Activated CD8-positive, alpha-beta T cell treated with anti-CD3 and anti-CD28 coated beads, Interleukin-2, amount 10 ng/mL, durations not matched to agents 7 days and 5 days (primary cell): ENCODE results near the gene MICAL2. TPM values are rescaled to one million over a fixed set of nuclear protein-coding genes. Genes with fewer than 3 reads are reported as not detected.

Experiments used
- ATAC-seq: fragments of 150-1000 bp; cut with Tn5 transposase; one replicate; pipeline ENCODE4 v1.10.0; 2021; ENCODE audit warnings: moderate library complexity
- CTCF ChIA-PET: fragments of 350-600 bp; sonication (Branson Sonifier 250); formaldehyde crosslinking; loops from one replicate; lab custom pipeline; 2021; ENCODE audit warnings: antibody characterized with exemption; lab: Charles Lee
- POLR2A ChIA-PET: fragments of 350-600 bp; sonication (Branson Sonifier 250); formaldehyde crosslinking; loops from one replicate; lab custom pipeline; 2021; ENCODE audit warnings: antibody characterized with exemption; lab: Charles Lee
- DNase-seq: peaks from one replicate; pipeline ENCODE4 v3.0.0-alpha.2; 2020
- H3K27ac Mint-ChIP-seq: one replicate; pipeline ENCODE4 v1.8.0; 2021; ENCODE audit warnings: mild to moderate bottlenecking, mixed read lengths
- H3K27me3 Mint-ChIP-seq: one replicate; pipeline ENCODE4 v1.8.0; 2021; ENCODE audit warnings: low read depth, mixed read lengths
- H3K36me3 Mint-ChIP-seq: one replicate; pipeline ENCODE4 v1.8.0; 2021; ENCODE audit warnings: low read depth, mixed read lengths
- H3K4me1 Mint-ChIP-seq: one replicate; pipeline ENCODE4 v1.8.0; 2021; ENCODE audit warnings: low read depth, mixed read lengths
- H3K4me3 Mint-ChIP-seq: one replicate; pipeline ENCODE4 v1.8.0; 2021; ENCODE audit warnings: mild to moderate bottlenecking, mixed read lengths
- H3K9me3 Mint-ChIP-seq: one replicate; pipeline ENCODE4 v1.8.0; 2022; ENCODE audit warnings: mixed read lengths; ENCODE audit not compliant: insufficient read depth
- total RNA-seq, 2 experiments: library from RNA; stranded (reverse); gene quantifications; one replicate each; pipeline ENCODE4 v1.2.3, GENCODE V29; 2021

MICAL2 gene
- total RNA-seq, 2 experiments from 2014 or later: 34.9 to 37.5 TPM

GRCh38 chr11:12183827-12184620, 73.6 kb downstream of the MICAL2 start:
- H3K36me3 Mint-ChIP-seq: peaks cover 10% of the 10 kb centered on the region
- ATAC-seq: no peak
- CTCF ChIA-PET: interaction anchor here (0.8 to 1.6 kb wide), 4 partner anchors 11 to 96 kb away, joined by 3 read pairs; no protein-coding TSS in a partner anchor
- H3K4me3 Mint-ChIP-seq: no peak overlapping the region
- POLR2A ChIA-PET: interaction anchor here (1.1 kb wide), 1 partner anchor 12 kb away, joined by 3 read pairs; no protein-coding TSS in a partner anchor
- no peak for DNase-seq
- no peaks in the 10 kb centered on the region for H3K27me3 Mint-ChIP-seq
- H3K27ac Mint-ChIP-seq: no peak overlapping the region
- peaks cover 29% of the 10 kb centered on the region for H3K4me1 Mint-ChIP-seq
- no peaks in the 10 kb centered on the region for H3K9me3 Mint-ChIP-seq

- no peak overlapping the region for H3K4me3 Mint-ChIP-seq
- ATAC-seq (no peak), DNase-seq (no peak)
- H3K36me3 Mint-ChIP-seq: peaks cover 7% of the 10 kb centered on the region
- H3K27me3 Mint-ChIP-seq: no peaks in the 10 kb centered on the region
- CTCF ChIA-PET: interaction anchor here (0.5 to 1.6 kb wide), 3 partner anchors 10 to 97 kb away, joined by 3 read pairs; no protein-coding TSS in a partner anchor
- no peak overlapping the region for H3K27ac Mint-ChIP-seq
- POLR2A ChIA-PET: no interaction called here
- H3K4me1 Mint-ChIP-seq: peaks cover 28% of the 10 kb centered on the region
- H3K9me3 Mint-ChIP-seq: no peaks in the 10 kb centered on the region
These were observed 74.3 kb downstream of the MICAL2 start for GRCh38 chr11:12184699-12185098.

GRCh38 chr11:12185106-12185690, 74.8 kb downstream of the MICAL2 start:
- Mint-ChIP-seq H3K9me3 (no peaks in the 10 kb centered on the region), H3K27ac (peak overlapping the region; percentile 3), H3K36me3 (peaks cover 7% of the 10 kb centered on the region), H3K27me3 (no peaks in the 10 kb centered on the region), H3K4me1 (peaks cover 29% of the 10 kb centered on the region), H3K4me3 (no peak overlapping the region)
- CTCF ChIA-PET: interaction anchor here (0.5 to 1.6 kb wide), 2 partner anchors 51 to 97 kb away, joined by 3 read pairs; no protein-coding TSS in a partner anchor
- POLR2A ChIA-PET: no interaction called here
- ATAC-seq: no peak
- DNase-seq: no peak

- Mint-ChIP-seq H3K36me3 (peaks cover 10% of the 10 kb centered on the region), H3K4me3 (no peak overlapping the region), H3K4me1 (peaks cover 33% of the 10 kb centered on the region), H3K27me3 (no peaks in the 10 kb centered on the region), H3K9me3 (no peaks in the 10 kb centered on the region), H3K27ac (no peak overlapping the region)
- no peak for ATAC-seq
- DNase-seq: no peak
- ChIA-PET POLR2A (no interaction called here), CTCF (interaction anchor here (1.6 kb wide), 1 partner anchor 98 kb away, joined by 3 read pairs; no protein-coding TSS in a partner anchor)
These were observed 75.5 kb downstream of the MICAL2 start for GRCh38 chr11:12185914-12186313.

GRCh38 chr11:12186701-12187100, 76.3 kb downstream of the MICAL2 start:
- no peak for DNase-seq
- Mint-ChIP-seq H3K4me3 (no peak overlapping the region), H3K9me3 (no peaks in the 10 kb centered on the region), H3K36me3 (peaks cover 10% of the 10 kb centered on the region), H3K27me3 (no peaks in the 10 kb centered on the region), H3K27ac (peak overlapping the region; percentile 10), H3K4me1 (peaks cover 33% of the 10 kb centered on the region)
- ChIA-PET CTCF (no interaction called here), POLR2A (no interaction called here)
- ATAC-seq: no peak

GRCh38 chr11:12187399-12187798, 77.0 kb downstream of the MICAL2 start:
- Mint-ChIP-seq H3K27me3 (no peaks in the 10 kb centered on the region), H3K4me1 (peaks cover 33% of the 10 kb centered on the region), H3K4me3 (no peak overlapping the region), H3K36me3 (peaks cover 10% of the 10 kb centered on the region), H3K9me3 (no peaks in the 10 kb centered on the region), H3K27ac (peak overlapping the region; percentile 10)
- DNase-seq (no peak), ATAC-seq (no peak)
- POLR2A ChIA-PET: no interaction called here
- CTCF ChIA-PET: interaction anchor here (1.1 to 1.5 kb wide), 2 partner anchors 37 to 49 kb away, joined by 3 read pairs; no protein-coding TSS in a partner anchor

- peaks cover 37% of the 10 kb centered on the region for H3K4me1 Mint-ChIP-seq
- ChIA-PET POLR2A (interaction anchor here (2.1 kb wide), 1 partner anchor 35 kb away, joined by 7 read pairs; no protein-coding TSS in a partner anchor), CTCF (interaction anchor here (0.6 to 3.6 kb wide), 10 partner anchors 9 to 101 kb away, joined by 3 to 15 read pairs (median 4); no protein-coding TSS in a partner anchor)
- H3K36me3 Mint-ChIP-seq: peaks cover 10% of the 10 kb centered on the region
- ATAC-seq (no peak), DNase-seq (no peak)
- H3K27me3 Mint-ChIP-seq: no peaks in the 10 kb centered on the region
- H3K27ac Mint-ChIP-seq: peak overlapping the region; percentile 56
- no peaks in the 10 kb centered on the region for H3K9me3 Mint-ChIP-seq
- H3K4me3 Mint-ChIP-seq: no peak overlapping the region
These were observed 78.3 kb downstream of the MICAL2 start for GRCh38 chr11:12188548-12189317.

GRCh38 chr11:12189543-12190235, 79.3 kb downstream of the MICAL2 start:
- H3K27me3 Mint-ChIP-seq: no peaks in the 10 kb centered on the region
- ChIA-PET CTCF (interaction anchor here (0.9 to 3.6 kb wide), 7 partner anchors 9 to 92 kb away, joined by 3 to 15 read pairs (median 5); no protein-coding TSS in a partner anchor), POLR2A (interaction anchor here (1.9 to 2.1 kb wide), 2 partner anchors 11 to 34 kb away, joined by 6 to 7 read pairs; no protein-coding TSS in a partner anchor)
- H3K4me1 Mint-ChIP-seq: peaks cover 45% of the 10 kb centered on the region
- peaks cover 10% of the 10 kb centered on the region for H3K36me3 Mint-ChIP-seq
- no peak for DNase-seq
- H3K27ac Mint-ChIP-seq: peak overlapping the region; percentile 23
- no peak overlapping the region for H3K4me3 Mint-ChIP-seq
- no peaks in the 10 kb centered on the region for H3K9me3 Mint-ChIP-seq
- ATAC-seq: peak; percentile 62

GRCh38 chr11:12190511-12190910, 80.1 kb downstream of the MICAL2 start:
- Mint-ChIP-seq H3K36me3 (peaks cover 10% of the 10 kb centered on the region), H3K27me3 (no peaks in the 10 kb centered on the region), H3K4me1 (peaks cover 53% of the 10 kb centered on the region), H3K9me3 (no peaks in the 10 kb centered on the region), H3K27ac (no peak overlapping the region), H3K4me3 (no peak overlapping the region)
- POLR2A ChIA-PET: interaction anchor here (0.9 to 1.9 kb wide), 2 partner anchors 12 to 34 kb away, joined by 3 to 6 read pairs; no protein-coding TSS in a partner anchor
- no peak for DNase-seq
- no peak for ATAC-seq
- CTCF ChIA-PET: interaction anchor here (0.7 to 3.6 kb wide), 6 partner anchors 9 to 145 kb away, joined by 3 to 15 read pairs (median 5); no protein-coding TSS in a partner anchor

GRCh38 chr11:12192794-12193514, 82.6 kb downstream of the MICAL2 start:
- ATAC-seq: no peak
- ChIA-PET CTCF (interaction anchor here (1.2 to 7.8 kb wide), 6 partner anchors 14 to 105 kb away, joined by 3 to 47 read pairs (median 4); no protein-coding TSS in a partner anchor), POLR2A (interaction anchor here (0.8 to 1.3 kb wide), 2 partner anchors 31 to 32 kb away, joined by 3 read pairs; no protein-coding TSS in a partner anchor)
- Mint-ChIP-seq H3K27ac (peak overlapping the region; percentile 28), H3K36me3 (peaks cover 21% of the 10 kb centered on the region), H3K4me3 (no peak overlapping the region), H3K9me3 (no peaks in the 10 kb centered on the region), H3K27me3 (no peaks in the 10 kb centered on the region), H3K4me1 (peaks cover 68% of the 10 kb centered on the region)
- no peak for DNase-seq
